HG03521 (cell line): ENCODE data around the gene ZNG1C.
"Not testable (repeated sequence)": the region's sequence is repeated elsewhere in the genome, so short reads cannot be mapped to it uniquely, and the experiment has no call there.

Source experiments
- ATAC-seq: cut with Tn5 transposase; IDR thresholded peaks from one replicate; pipeline ENCODE4 v1.9.1; 2021; ENCODE audit warnings: mild to moderate bottlenecking, moderate library complexity; ENCODE audit not compliant: unreplicated experiment

ZNG1C gene

DNA sequence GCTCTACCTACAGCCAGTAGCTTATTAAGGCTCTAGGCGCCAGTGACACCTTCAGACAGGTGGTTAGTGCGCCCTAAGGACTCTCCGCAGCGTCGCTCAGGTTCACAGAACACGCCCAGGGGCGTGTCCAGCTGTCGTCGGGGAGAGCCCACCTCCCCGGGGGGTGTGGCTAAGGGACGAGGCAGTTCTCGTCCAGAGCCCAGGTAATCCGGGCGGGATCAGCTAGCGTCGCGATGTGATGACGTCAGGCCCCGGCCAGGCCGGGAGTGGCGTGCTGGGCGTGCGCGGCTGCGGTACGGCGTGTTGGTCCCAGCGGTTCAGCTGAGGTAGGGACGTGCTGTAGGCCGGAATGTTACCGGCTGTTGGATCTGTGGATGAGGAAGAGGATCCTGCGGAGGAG lies at the start of gene ZNG1C:
Gene ZNG1C (plus strand): TSS at position 301 of the 400 bp plus-strand sequence. CDS start 49 bp downstream, at position 350.
- not testable (repeated sequence) for ATAC-seq

DNA sequence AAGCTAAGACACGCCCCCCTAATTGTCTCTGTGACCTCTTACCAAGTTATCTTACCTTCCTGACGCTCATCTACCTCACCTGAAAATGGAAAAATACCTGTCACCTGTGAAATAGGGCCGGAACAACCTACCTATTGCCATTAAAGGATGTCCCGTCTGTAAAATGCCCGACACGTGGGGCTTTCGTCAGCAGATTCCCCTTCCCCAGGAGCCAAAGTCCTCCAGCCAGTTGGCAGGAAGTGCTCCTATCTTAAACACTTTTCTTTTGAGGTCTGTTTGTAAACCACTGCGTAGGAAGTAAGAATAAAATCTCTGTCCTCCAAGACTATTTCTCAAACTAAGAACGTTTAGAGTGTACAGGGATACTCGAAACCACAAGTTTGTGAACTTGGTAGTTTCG lies 654 bp downstream of the ZNG1C start:
- not testable (repeated sequence) for ATAC-seq

DNA sequence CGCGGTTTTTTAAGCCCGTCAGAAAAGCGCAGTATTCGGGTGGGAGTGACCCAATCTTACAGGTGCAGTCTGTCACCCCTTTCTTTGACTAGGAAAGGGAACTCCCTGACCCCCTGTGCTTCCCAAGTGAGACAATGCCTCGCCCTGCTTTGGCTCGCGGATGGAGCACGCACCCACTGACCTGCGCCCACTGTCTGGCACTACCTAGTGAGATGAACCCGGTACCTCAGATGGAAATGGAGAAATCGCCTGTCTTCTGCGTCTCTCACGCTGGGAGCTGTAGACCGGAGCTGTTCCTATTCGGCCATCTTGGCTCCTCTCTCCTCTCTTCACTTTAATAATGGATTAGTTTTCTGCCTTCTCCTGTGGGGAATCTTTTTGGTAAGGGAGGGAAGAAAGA lies 39.3 kb downstream of the ZNG1C start:
- ATAC-seq, result not testable (repeated sequence)

DNA sequence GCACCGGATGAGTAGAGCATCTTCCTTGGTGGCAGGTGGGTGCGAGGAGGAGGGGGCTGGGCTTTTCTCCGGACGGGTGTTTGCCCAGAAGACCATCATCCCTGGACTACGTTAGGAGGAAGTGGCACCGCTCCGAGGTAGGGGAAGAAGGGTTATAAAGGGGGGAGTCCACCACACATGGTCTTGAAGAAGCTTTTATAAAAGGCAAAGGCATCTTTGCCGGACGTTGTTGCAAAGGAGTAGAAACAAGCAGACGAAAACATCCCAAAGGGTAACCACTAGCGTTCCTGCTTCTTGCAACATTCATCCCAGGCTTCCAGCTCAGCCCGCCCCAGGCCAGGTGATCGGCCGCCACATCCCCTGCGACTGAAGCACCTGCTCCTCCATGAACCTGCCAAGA lies 60.8 kb downstream of the ZNG1C start, which contains the start of gene FOXD4L3:
Gene FOXD4L3 (plus strand): TSS at position 301 of the 400 bp plus-strand sequence. CDS start 85 bp downstream, at position 386.
- ATAC-seq, result not testable (repeated sequence)

DNA sequence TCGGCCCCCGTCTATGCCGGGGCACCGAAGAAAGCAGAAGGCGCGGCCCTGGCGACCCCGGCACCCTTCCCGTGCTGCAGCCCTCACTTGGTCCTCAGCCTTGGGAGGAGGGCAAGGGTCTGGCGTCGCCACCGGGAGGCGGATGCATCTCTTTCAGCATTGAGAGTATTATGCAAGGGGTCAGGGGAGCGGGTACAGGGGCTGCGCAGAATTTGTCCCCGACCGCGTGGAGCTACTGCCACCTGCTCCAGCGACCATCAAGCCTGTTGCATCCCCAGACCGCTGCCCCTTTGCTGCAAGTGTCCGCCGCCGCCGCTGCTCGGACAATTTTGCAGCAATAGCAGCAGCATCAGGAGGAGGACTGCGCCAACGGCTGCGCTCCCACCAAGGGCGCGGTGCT lies 62.0 kb downstream of the ZNG1C start:
- not testable (repeated sequence) for ATAC-seq

DNA sequence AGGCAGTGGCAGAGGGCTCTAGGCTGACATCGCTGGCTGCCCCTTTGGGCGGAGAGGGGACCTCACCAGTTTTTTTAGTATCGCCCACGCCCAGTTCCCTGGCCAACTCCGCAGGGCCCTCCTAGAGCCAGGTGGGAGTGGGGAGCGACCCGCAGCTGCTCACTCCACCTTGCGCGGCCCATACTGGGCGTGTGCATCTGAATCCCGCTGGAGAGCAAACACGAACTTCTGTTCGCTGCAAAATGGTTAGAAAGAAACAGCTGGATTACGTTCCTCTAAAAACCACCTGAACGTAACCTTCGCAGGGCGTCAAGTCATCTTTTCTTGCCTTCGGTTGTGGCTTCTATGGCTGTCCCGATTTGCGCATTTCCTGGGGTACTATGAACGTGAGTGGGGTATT lies 62.4 kb downstream of the ZNG1C start:
- not testable (repeated sequence) for ATAC-seq

DNA sequence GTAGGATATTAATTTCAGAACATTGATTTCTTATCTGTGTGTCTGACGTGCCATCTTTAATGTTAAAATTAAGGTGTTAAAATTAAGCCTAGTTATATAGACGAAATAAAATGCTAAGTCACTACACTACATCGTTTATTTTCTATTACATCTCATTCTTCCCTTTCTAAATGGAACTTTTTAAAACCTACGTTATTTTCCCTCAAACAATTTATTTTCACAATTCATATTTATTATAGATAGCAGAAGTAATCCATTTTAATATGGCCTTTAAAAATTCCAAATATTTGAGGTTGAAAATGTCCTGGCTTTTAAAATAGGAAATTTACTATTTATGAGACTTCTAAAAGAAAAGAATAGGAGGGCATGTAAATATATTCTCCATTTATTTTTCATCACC lies 63.0 kb downstream of the ZNG1C start:
- not testable (repeated sequence) for ATAC-seq

DNA sequence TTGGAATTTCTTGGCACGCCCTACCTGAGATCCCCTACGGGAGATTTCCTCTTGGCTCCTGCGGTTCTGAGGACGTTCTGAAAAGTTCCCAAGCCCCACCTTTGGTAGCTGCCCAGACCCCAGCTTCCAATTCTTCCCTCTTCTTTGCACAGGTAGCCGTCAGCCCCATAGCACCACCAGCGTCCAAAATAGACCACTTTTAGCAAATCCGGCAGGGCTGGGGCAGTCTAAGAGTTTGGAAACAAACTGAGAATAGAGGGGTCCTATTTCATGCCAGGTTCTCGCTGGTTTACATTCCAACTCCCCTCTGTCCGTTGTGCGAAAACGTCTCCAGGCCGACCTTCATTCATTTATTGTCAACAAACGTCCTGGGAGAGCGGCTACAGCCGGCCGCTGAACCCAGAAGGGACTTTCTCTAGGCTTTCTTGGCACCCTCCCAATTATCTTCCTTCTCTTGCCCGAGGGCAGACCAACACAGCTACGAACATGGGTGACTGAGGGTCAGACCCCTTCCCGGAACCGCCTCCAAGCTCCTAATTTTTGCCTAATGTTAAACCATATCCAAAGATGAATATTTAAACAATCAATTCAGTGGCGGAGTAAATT lies 64.0 kb downstream of the ZNG1C start:
- ATAC-seq, result not testable (repeated sequence)

DNA sequence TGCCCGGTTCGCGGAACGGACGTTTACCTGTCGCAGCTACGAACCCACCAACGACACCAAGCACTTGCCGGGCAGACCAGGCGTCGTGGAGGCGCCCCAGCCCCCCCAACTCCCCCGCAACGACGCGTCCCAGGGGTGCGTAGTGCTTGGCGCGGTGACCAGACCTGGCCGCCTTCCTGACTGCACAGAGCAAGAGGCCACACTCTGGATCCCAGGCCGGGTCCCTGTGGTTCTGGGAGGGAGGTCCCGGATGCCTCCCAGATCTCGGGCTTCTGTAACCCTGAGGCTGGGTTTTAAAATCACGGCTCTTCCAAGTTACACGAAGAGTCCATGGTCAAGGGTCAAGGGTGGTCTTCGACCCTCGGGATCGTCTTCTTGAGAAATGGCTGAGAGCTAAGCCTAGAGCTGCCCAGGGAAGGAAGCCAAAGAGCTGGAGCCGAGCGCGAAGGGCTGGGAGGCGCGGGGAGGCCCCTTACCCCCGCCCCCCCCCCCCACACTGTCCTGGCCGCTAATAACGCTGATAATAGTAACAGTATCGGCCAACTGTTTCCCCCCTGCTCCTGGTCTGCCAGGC lies 64.7 kb downstream of the ZNG1C start:
- not testable (repeated sequence) for ATAC-seq

DNA sequence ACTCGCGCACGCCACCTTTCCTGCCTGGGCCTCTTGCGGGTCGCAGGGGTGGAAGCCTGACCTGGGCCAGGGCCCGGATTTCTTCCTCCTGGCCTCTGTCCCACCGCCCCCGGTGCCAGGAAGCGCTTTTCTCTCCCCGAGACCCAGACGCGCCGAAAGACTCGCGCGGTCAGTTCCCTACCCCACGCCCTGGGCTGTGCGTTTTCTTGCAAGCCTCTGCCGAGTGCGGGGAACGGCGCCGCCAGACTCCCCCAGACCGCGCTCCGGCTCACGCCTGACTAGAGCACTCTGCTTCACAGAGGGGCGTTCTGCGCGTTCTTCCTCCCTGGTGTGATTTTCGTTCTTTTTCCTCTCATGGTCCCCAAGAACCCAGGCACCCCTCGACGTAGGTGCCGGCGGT lies 65.3 kb downstream of the ZNG1C start:
- ATAC-seq, result not testable (repeated sequence)

DNA sequence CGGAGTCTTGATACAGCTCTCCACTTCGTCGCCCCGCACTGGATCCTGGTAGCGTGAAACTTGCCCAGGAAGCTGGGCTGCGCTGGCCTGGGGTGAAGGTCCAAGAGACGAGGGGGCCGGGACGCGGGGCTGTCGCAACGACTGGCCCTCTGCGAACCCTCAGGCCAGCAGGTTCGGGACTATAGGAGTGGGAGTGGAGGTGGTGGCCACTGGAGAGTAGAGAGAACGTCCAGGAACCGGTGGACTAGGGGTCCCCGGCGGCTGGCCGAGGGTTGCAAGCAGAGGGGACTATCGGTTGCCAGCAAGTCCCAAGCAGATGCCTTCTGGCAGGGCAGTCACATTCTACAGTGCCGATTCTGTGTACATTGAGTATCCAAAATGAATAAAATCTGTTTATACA lies 65.9 kb downstream of the ZNG1C start:
- ATAC-seq, result not testable (repeated sequence)

DNA sequence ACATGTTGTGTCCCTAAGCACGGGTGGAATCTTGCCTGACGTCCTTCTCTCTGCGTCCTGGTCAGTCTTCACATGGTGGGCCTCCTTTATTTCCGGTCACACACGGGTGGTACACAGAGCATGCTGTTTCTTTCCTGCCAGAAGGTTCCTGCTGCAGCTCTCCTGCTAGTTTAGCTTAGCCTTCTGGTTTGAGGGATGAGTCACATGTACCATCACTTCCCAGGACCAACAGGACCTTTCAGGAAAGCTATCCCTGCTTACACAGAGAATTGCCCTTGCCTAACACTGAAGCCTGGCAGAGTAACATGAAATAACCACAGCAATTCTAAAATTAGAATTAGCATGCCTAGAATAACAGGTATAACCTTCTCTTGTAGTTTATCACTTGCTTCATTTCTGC lies 69.4 kb downstream of the ZNG1C start:
- ATAC-seq, result not testable (repeated sequence)

DNA sequence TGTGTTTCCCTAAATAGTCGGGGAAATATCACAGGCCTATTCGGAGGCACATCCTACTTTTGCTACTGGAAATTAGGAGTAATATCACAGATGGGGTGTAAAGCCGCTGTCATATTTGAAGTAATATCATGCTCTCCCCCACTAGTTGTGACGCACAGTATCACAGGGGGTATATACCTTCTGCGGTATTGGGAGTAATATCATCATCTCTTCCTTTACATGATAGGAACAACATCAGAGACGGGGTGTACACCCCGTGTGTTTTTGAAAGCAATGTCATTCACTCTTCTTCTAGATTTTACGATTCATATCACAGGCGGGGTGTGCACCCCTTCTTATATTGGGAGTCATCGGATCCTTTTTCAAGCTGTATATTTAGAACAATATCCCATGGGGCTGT lies 76.4 kb downstream of the ZNG1C start:
- not testable (repeated sequence) for ATAC-seq

DNA sequence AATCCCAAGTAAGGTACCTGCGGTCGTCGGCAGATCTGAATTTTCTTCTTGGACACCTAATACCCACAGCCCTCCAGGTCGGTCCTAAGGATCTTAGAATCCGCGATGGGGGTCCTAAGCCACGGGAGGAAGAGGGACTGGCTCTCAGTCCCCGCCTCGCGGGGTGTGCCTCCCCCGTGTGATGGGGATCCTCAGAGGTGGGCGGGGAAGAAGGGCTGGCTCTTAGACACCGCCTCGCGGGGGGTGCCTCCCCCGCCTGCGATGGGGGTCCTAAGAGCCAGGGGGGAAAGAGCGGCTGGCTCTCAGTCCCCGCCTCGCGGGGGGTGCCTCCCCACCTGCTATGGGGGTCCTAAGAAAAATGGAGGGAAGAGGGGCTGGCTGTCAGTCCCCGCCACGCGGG lies 82.0 kb downstream of the ZNG1C start:
- not testable (repeated sequence) for ATAC-seq

DNA sequence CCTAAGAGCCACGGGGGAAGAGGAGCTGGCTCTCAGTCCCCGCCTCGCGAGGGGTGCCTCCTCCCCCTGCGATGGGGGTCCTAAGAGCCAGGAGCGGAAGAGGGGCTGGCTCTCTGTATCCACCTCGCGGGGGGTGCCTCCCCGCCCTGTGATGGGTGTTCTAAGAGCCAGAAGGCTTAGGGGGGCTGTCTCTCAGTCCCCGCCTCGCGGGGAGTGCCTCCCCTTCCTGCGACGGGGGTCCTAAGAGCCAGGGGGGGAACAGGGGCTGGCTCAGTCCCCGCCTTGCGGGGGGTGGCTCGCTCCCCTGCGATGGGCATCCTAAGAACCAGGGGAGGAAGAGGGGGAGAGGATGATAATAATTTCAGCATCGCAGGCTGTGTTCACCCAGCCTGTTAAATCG lies 82.7 kb downstream of the ZNG1C start:
- ATAC-seq, result not testable (repeated sequence)

DNA sequence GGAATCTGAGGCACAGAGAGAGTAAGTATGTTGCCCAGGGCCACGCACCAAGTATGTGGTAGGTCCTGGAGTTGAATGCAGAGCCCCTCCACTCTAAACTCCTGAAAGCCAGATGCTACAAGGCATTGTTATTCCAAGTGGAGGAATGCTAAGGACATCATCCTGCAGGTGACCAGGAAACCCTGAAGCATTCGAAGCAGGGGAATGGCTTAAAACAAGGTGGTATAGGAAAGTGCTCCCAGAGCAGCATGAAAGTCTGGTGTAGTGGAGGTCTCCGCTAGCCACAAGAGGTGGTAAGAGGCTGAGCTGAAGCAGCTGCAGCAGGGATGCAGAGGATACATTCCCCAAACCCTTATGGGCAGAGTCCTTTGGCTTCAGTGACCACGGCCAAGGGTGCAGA lies 87.3 kb downstream of the ZNG1C start:
- not testable (repeated sequence) for ATAC-seq

DNA sequence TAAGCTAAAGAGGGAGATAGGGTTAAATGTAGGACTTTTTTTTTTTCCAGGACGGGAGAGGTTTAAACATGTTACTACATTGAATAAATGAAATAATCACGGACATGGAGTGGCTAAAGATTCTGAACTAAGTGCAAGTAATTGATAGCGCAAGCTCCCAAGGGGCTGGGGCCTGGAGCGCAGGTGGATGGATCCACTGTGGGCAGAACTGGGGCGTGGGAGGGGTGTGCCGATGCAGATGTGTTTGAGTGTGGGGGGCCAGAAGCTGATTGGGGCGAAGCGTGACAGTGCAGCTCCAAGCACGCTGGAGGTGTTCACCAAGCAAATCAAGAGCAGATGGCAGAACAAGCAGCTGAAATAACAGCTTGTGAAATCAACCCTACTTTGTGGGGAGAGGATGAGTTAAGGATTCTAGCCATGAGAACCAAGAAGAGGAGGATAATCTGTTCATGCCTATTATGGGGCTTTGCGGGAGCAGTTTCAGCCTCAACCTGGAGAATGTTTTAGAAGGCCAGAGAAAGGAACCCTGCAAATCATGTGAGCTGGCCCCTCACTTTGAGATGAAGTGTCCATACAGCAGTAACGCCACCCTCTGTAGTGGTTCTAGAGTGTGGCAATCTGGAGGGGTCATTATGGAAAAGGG lies 88.9 kb downstream of the ZNG1C start:
- not testable (repeated sequence) for ATAC-seq

DNA sequence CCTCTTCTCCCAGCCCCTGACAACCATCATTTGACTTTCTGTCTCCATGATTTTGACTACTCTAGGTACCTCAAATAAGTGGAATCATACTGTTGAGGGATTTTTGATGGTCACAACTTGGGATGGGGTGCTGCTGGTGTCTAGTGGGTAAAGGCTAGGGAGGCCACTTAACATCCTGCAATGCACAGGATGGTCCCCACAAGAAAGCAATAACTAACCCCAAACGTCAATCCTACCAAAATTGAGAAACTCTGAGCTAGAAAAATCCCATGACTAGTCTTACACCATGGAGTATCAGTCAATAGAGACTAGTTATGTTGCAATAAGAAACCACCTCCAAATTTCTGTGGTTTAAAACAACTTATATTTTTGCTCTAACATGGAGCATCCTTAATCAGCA lies 90.3 kb downstream of the ZNG1C start:
- ATAC-seq, result not testable (repeated sequence)

DNA sequence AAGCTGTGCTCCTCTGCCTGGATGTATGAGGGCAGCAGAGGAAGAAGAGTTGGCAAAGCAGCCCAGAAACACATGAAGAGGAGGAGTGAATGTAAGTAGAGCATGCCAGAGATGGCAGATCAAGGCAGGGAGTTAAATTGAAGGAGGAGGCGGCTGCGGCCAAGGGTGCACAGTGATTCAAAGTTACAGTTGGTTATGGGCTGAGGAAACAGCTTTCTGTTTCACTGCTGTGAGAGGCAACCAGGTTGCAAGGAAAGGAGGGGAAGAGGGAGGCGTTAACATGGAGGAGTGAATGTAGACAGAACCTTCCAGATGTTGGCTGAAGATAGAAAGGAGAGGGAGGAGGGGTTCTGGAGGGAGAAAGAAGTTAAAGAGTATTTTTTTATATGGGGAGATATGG lies 94.2 kb downstream of the ZNG1C start:
- not testable (repeated sequence) for ATAC-seq

DNA sequence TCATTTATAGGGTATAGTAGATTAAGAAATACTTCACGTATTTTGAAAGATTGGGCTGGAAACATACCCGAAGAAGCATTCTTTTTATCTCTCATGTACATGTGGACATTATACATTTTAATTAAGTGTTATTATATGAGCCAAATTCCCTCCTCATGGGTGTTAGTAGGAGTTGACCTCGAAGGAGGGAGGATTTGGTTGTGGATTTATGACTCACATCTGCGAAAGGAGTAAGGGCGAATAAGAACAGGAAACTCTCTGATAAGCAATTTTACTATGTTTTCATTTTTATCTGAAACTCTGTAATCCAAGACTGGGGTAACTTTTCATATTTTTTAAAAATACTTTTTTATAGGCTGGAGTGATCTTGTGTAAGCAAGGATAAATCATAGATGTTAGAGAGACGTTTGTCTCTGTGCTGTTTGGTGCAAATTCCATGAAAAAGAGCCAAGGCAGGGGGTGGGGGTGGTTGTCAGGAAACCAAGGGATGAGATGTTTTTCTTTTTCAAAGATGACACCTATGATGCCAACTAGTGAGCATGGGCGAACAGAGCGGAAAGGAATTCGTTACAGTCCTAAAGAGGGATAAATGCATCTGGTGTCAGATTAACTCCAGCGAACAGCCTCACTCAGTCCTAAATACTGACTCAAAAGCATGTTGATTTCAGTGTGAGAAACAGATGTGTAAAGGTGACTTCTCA lies 95.0 kb downstream of the ZNG1C start:
- ATAC-seq, result not testable (repeated sequence)

DNA sequence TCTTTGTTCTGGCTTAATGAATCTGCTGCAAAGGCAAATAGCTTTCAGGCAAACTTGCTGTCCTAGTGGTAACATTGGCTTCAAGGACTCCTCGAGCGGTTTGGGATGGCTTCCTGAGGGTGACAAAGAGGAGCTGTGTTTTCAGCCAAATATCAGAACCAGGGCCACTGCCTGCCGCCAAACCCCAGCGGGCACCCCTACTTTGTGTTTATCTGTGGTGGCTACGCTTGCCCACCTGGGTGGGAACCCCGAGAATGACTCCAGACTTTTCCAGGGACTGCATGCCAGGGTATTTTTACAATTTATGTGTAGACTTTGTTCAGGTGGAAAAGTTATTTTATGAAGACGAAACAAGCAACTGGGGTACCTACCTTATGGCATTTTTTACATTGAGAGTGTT lies 96.2 kb downstream of the ZNG1C start:
- ATAC-seq, result not testable (repeated sequence)
